Spleen (tissue), 11 donors: Measurements from ENCODE around the gene ATP8A2. TPM values are rescaled to one million over a fixed set of nuclear protein-coding genes. Genes with fewer than 3 reads are reported as not detected.

Experiments
- DNase-seq: peaks from one replicate; pipeline ENCODE4 v3.0.0-alpha.2; 2020
- H3K27ac ChIP-seq, 8 donors: fragments of 200-600 bp; sonication (generic) in 7 of 8; 1 replicate in 4 of 8; 2 replicates in 4 of 8; pipeline versions ENCODE4 v1.5.0 to v1.8.0; 2016 to 2021; ENCODE audit warnings: inconsistent platforms in 4 of 8, mild to moderate bottlenecking in 4 of 8, moderate library complexity in 1 of 8
- H3K27me3 ChIP-seq, 7 donors: fragments of 200-600 bp; sonication (generic) in 6 of 7; replicated peaks in 1 of 7; 1 replicate in 4 of 7; 2 replicates in 3 of 7; pipeline versions ENCODE4 v1.5.0 to v1.8.0; 2016 to 2021; ENCODE audit warnings: inconsistent platforms in 3 of 7, mild to moderate bottlenecking in 1 of 7
- H3K36me3 ChIP-seq, 6 donors: fragments of 200-600 bp; sonication (generic) in 5 of 6; 1 replicate in 4 of 6; 2 replicates in 2 of 6; pipeline versions ENCODE4 v1.5.0 to v1.8.0; 2016 to 2021; ENCODE audit warnings: inconsistent platforms in 2 of 6
- H3K4me1 ChIP-seq, 6 donors: fragments of 200-600 bp; sonication (generic) in 5 of 6; 1 replicate in 3 of 6; 2 replicates in 3 of 6; pipeline versions ENCODE4 v1.5.0 to v1.8.0; 2016 to 2021; ENCODE audit warnings: inconsistent platforms in 3 of 6
- H3K4me3 ChIP-seq, 8 donors: fragments of 200-600 bp; sonication (generic) in 7 of 8; 1 replicate in 4 of 8; 2 replicates in 4 of 8; pipeline versions ENCODE4 v1.5.0 to v1.8.0; 2016 to 2021; ENCODE audit warnings: inconsistent platforms in 4 of 8, mild to moderate bottlenecking in 4 of 8, moderate library complexity in 2 of 8
- H3K9me3 ChIP-seq, 8 donors: fragments of 200-600 bp; sonication (generic) in 7 of 8; 1 replicate in 4 of 8; 2 replicates in 4 of 8; pipeline versions ENCODE4 v1.5.0 to v1.8.0; 2016 to 2021; ENCODE audit warnings: inconsistent platforms in 4 of 8
- POLR2A ChIP-seq, 3 donors: fragments of 450-650 bp; IDR thresholded peaks; one replicate each; pipeline ENCODE4 v1.5.1; 2017; ENCODE audit warnings: antibody characterized with exemption in 3 of 3, mild to moderate bottlenecking in 1 of 3
- POLR2AphosphoS5 ChIP-seq, 3 donors: sonication (generic); formaldehyde crosslinking; IDR thresholded peaks; one replicate each; pipeline ENCODE4 v1.5.1; 2017; ENCODE audit warnings: antibody characterized with exemption in 3 of 3
- WGBS, 5 donors: extraction: QIAGEN DNeasy Blood & Tissue Kit in 3 of 5; methylation state at CpG; one replicate each; pipeline versions ENCODE4 v1.1.5 to v1.1.7; 2013 to 2018; 5-methylcytosine and 5-hydroxymethylcytosine counted together
- intact Hi-C: fragments of 100-400 bp; cut with DNase I; formaldehyde crosslinking; loops from one replicate; pipeline ENCODE4 v1.15.0; 2023; ENCODE audit warnings: low total_unique reads
- polyA plus RNA-seq, 3 donors: library from polyadenylated mRNA; stranded (reverse); fragments of 200-250 nt; gene quantifications; one replicate each; pipeline ENCODE4 v1.2.1, GENCODE V29; 2013
- total RNA-seq, 7 donors: library from RNA; depleted of rRNA in 3 of 7; stranded (reverse); fragments of >200 nt in 3 of 7; fragmentation: NEBNext Ultra II Directional in 4 of 7; extraction: Animal tissue kit (Norgen Biotek cat#: 25700) in 4 of 7; gene quantifications; one replicate each; pipeline versions ENCODE4 v1.1.0 to v1.2.1, GENCODE V29; 2016 to 2021
- TF ChIP-seq, protein P1 (sequence below), 11 experiments: fragments of 200-600 bp in 7 of 11; fragments of 450-650 bp in 4 of 11; sonication (generic) in 4 of 11; IDR thresholded peaks in 8 of 11; conservative IDR thresholded peaks in 3 of 11; 1 replicate in 7 of 11; 2 replicates in 4 of 11; pipeline versions ENCODE4 v1.4.0 to v1.8.0; 2016 to 2021; ENCODE audit warnings: antibody characterized with exemption in 11 of 11, inconsistent platforms in 4 of 11, mild to moderate bottlenecking in 1 of 11
- donor health status: healthy with polysubstance abuse.
- donor health status: DM: no; HTN: no; CAD: no; lungs with moderate emphysema.
- donor health status: DM: no; HTN: no; CAD: no.
- donor health status: Bipolar disorder and iron deficiency.
- donor health status: healthy.
- donor health status: DM: no; HTN: no; CAD: no.
- donor health status: DM: yes; HTN: yes; CAD: no.

The ATP8A2 gene
- total and polyA plus RNA-seq, 10 donors = 0.09 to 0.46 (median 0.25) TPM

DNA sequence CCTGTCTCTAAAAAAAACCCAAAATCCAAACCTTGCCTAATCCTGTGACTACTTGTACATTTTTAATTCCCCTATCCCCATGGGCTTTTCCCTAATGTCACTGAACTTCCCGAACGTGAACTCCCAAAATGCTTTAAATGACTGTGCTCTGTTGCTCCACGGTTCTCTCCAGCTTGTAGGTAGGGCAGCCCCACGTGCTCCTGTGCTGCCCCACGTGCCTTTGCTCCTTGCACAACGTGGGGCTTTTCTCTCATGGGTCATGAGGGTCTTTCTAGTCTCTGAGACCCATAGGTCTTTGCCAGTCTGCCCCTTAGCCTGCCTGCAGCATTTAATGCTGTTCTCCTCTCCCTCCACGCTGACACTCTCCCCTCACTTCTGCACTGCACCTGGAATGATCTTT is 558.0 kb downstream of the ATP8A2 start:
- H3K27me3 ChIP-seq = peaks cover 0 to 5% (median 0%) of the 10 kb centered on the region in 7 donors
- no peak overlapping the region for H3K27ac ChIP-seq
- H3K9me3 ChIP-seq = no peaks in the 10 kb centered on the region
- no peak for TF ChIP-seq POLR2AphosphoS5 (IDR thresholded peaks at IDR 0.05)
- TF ChIP-seq POLR2A (IDR thresholded peaks at IDR 0.05) = no peak
- TF ChIP-seq, protein P1, sequence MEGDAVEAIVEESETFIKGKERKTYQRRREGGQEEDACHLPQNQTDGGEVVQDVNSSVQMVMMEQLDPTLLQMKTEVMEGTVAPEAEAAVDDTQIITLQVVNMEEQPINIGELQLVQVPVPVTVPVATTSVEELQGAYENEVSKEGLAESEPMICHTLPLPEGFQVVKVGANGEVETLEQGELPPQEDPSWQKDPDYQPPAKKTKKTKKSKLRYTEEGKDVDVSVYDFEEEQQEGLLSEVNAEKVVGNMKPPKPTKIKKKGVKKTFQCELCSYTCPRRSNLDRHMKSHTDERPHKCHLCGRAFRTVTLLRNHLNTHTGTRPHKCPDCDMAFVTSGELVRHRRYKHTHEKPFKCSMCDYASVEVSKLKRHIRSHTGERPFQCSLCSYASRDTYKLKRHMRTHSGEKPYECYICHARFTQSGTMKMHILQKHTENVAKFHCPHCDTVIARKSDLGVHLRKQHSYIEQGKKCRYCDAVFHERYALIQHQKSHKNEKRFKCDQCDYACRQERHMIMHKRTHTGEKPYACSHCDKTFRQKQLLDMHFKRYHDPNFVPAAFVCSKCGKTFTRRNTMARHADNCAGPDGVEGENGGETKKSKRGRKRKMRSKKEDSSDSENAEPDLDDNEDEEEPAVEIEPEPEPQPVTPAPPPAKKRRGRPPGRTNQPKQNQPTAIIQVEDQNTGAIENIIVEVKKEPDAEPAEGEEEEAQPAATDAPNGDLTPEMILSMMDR (IDR thresholded peaks at IDR 0.05 in 8 of 11, conservative IDR thresholded peaks at IDR 0.05 in 3 of 11) = no peak
- intact Hi-C loops = no loop called here
- DNase-seq = no peak
- no peaks in the 10 kb centered on the region for H3K4me1 ChIP-seq
- no peaks in the 10 kb centered on the region for H3K36me3 ChIP-seq
- WGBS, 5 donors = 72 to 77% (median 75%) methylated on average over 7 of the region's 7 CpGs
- no peak overlapping the region for H3K4me3 ChIP-seq

DNA sequence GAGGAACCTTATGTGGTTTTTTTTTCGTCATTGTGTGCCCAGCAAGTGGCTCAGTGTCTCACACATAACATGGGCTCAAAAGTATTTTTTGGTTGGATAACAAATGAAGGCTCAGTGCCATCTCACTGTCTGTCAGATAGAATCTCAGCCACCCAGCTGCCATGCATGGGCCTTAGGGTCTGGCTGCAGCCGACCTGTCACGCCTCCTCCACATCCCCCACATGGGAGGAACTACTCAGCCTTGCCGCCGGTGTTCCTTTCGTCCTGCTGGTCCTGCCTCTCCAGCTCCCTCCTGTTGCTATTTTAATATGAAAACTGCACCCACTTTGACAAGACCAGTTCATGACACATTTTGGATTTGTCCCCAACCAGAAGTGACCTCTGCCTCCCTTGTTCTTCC is 558.9 kb downstream of the ATP8A2 start:
- no peak for DNase-seq
- whole genome bisulfite sequencing, 5 donors = 50 to 76% (median 65%) methylated on average over 6 of the region's 6 CpGs
- intact Hi-C loops = no loop called here

DNA sequence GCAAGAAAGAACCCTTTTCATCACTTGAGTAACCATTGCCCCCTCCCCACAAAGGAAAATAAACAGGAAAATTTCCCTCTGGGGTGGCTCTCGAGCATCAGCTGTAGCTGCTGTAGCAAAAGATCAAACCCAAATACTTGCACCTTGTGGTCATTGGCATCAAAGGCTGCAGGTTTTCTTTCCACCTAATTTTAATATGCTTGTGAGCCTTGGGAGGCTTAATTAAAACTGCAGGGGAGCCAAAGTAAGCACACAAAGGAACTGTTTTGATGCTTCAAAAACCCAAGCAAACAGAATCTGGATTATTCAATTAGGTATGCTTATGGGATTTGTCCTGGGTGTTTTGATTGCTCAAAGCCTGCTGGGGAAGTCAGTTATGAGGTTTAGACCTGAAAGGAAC is 560.6 kb downstream of the ATP8A2 start:
- Histone ChIP-seq H3K9me3 (no peaks in the 10 kb centered on the region), H3K4me1 (no peaks in the 10 kb centered on the region), H3K4me3 (no peak overlapping the region), H3K27ac (no peak overlapping the region), H3K36me3 (no peaks in the 10 kb centered on the region), H3K27me3 (no peaks in the 10 kb centered on the region)
- DNase-seq = no peak
- intact Hi-C loops = no loop called here
- TF ChIP-seq, protein P1 (IDR thresholded peaks at IDR 0.05 in 8 of 11, conservative IDR thresholded peaks at IDR 0.05 in 3 of 11) = no peak
- no peak for TF ChIP-seq POLR2A (IDR thresholded peaks at IDR 0.05)
- TF ChIP-seq POLR2AphosphoS5 (IDR thresholded peaks at IDR 0.05) = no peak
- WGBS, 5 donors = 66 to 78% (median 71%) methylated on average over 1 of the region's 1 CpG

More for the DNA sequence above, 558.9 kb downstream of the ATP8A2 start:
- H3K27ac ChIP-seq = no peak overlapping the region
- H3K27me3 ChIP-seq = peaks cover 0 to 5% (median 0%) of the 10 kb centered on the region in 7 donors
- H3K9me3 ChIP-seq = no peaks in the 10 kb centered on the region
- H3K36me3 ChIP-seq = no peaks in the 10 kb centered on the region
- TF ChIP-seq POLR2AphosphoS5 (IDR thresholded peaks at IDR 0.05) (no peak), POLR2A (IDR thresholded peaks at IDR 0.05) (no peak)
- TF ChIP-seq, protein P1 (IDR thresholded peaks at IDR 0.05 in 8 of 11, conservative IDR thresholded peaks at IDR 0.05 in 3 of 11) = no peak
- no peaks in the 10 kb centered on the region for H3K4me1 ChIP-seq
- H3K4me3 ChIP-seq = no peak overlapping the region

DNA sequence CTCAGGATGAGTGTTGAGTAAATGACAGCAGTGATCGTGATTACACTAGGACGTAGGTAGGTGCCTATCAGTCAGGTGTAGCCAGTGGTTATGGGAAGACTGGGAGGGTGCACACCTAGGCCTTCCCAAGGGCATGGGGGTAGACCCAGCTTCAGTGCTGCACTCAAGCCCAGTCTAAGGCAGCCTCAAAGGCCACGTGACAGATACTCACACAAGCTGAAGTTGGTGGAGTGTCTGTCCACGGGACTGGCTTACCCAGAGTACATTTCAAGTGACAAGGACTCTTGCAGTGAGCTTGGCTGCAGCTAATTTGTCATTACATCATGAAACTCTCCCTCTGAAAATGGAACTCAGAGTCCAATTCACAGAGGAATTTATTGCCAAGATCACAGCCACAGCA is 561.7 kb downstream of the ATP8A2 start:
- Histone ChIP-seq H3K27me3 (no peaks in the 10 kb centered on the region), H3K27ac (no peak overlapping the region), H3K36me3 (no peaks in the 10 kb centered on the region), H3K4me1 (no peaks in the 10 kb centered on the region), H3K9me3 (no peaks in the 10 kb centered on the region), H3K4me3 (no peak overlapping the region)
- WGBS, 5 donors = 72 to 90% (median 83%) methylated on average over 4 of the region's 4 CpGs
- intact Hi-C loops = no loop called here
- TF ChIP-seq, protein P1 (IDR thresholded peaks at IDR 0.05 in 8 of 11, conservative IDR thresholded peaks at IDR 0.05 in 3 of 11) = no peak
- TF ChIP-seq POLR2AphosphoS5 (IDR thresholded peaks at IDR 0.05) (no peak), POLR2A (IDR thresholded peaks at IDR 0.05) (no peak)
- no peak for DNase-seq
